ENCODE measurements around the gene OR10H5.
"Not testable (repeated sequence)": the region's sequence is repeated elsewhere in the genome, so short reads cannot be mapped to it uniquely, and the experiment has no call there.

Gene OR10H5

GRCh38 chr19:15787611-15788155, at the start of gene OR10H5:
Gene OR10H5 (plus strand): TSS chr19:15787661. CDS start chr19:15794049, 6,388 bp downstream.
- in situ Hi-C loops (cut with MboI; ENCODE audit: low sequenced_read_pairs) = no loop called here

- in situ Hi-C loops (cut with MboI; ENCODE audit: low sequenced_read_pairs) = no loop called here
Measured at GRCh38 chr19:15737722-15738121, 49.7 kb upstream of the OR10H5 start, which contains the start of gene OR10H3. Gene OR10H3 (plus strand): TSS chr19:15737985. CDS start chr19:15741393, 3,408 bp downstream.

- in situ Hi-C loops (cut with MboI; ENCODE audit: low sequenced_read_pairs) = no loop called here
Measured at GRCh38 chr19:15740785-15741184, 46.7 kb upstream of the OR10H5 start.

- in situ Hi-C loops (cut with MboI; ENCODE audit: low sequenced_read_pairs) = no loop called here
Measured at GRCh38 chr19:15748239-15748638, 39.2 kb upstream of the OR10H5 start.

- in situ Hi-C loops (cut with MboI; ENCODE audit: low sequenced_read_pairs) = no loop called here
Measured at GRCh38 chr19:15758379-15758778, 29.1 kb upstream of the OR10H5 start.

- in situ Hi-C loops (cut with MboI; ENCODE audit: low sequenced_read_pairs) = no loop called here
Measured at GRCh38 chr19:15759962-15760565, 27.4 kb upstream of the OR10H5 start.

- in situ Hi-C loops (cut with MboI; ENCODE audit: low sequenced_read_pairs) = no loop called here
Measured at GRCh38 chr19:15769586-15769985, 17.9 kb upstream of the OR10H5 start.

- in situ Hi-C loops (cut with MboI; ENCODE audit: low sequenced_read_pairs) = not testable (repeated sequence)
Measured at GRCh38 chr19:15774159-15774558, 13.3 kb upstream of the OR10H5 start.

GRCh38 chr19:15775249-15775648, 12.2 kb upstream of the OR10H5 start:
- in situ Hi-C loops (cut with MboI; ENCODE audit: low sequenced_read_pairs) = no loop called here

GRCh38 chr19:15776264-15776663, 11.2 kb upstream of the OR10H5 start:
- in situ Hi-C loops (cut with MboI; ENCODE audit: low sequenced_read_pairs) = no loop called here

GRCh38 chr19:15776991-15777970, 10.2 kb upstream of the OR10H5 start:
- in situ Hi-C loops (cut with MboI; ENCODE audit: low sequenced_read_pairs) = no loop called here

GRCh38 chr19:15779756-15780476, 7.5 kb upstream of the OR10H5 start:
- in situ Hi-C loops (cut with MboI; ENCODE audit: low sequenced_read_pairs) = no loop called here

- in situ Hi-C loops (cut with MboI; ENCODE audit: low sequenced_read_pairs) = no loop called here
Measured at GRCh38 chr19:15780610-15781418, 6.6 kb upstream of the OR10H5 start.

GRCh38 chr19:15781661-15782060, 5.8 kb upstream of the OR10H5 start:
- in situ Hi-C loops (cut with MboI; ENCODE audit: low sequenced_read_pairs) = no loop called here

GRCh38 chr19:15782211-15782610, 5.2 kb upstream of the OR10H5 start:
- in situ Hi-C loops (cut with MboI; ENCODE audit: low sequenced_read_pairs) = no loop called here

GRCh38 chr19:15782896-15783295, 4.6 kb upstream of the OR10H5 start:
- in situ Hi-C loops (cut with MboI; ENCODE audit: low sequenced_read_pairs) = not testable (repeated sequence)

GRCh38 chr19:15788594-15789270, 1.3 kb downstream of the OR10H5 start:
- in situ Hi-C loops (cut with MboI; ENCODE audit: low sequenced_read_pairs) = no loop called here

GRCh38 chr19:15790096-15790495, 2.6 kb downstream of the OR10H5 start:
- in situ Hi-C loops (cut with MboI; ENCODE audit: low sequenced_read_pairs) = no loop called here

GRCh38 chr19:15794279-15794678, 6.8 kb downstream of the OR10H5 start:
- in situ Hi-C loops (cut with MboI; ENCODE audit: low sequenced_read_pairs) = not testable (repeated sequence)

GRCh38 chr19:15810335-15810734, 22.9 kb downstream of the OR10H5 start:
- in situ Hi-C loops (cut with MboI; ENCODE audit: low sequenced_read_pairs) = no loop called here

Measured in HL-60/S4 treated with retinoic acid at 250 ng/mL for 4 days and 3 days (cell line).